Breast epithelium (tissue), 4 donors: ENCODE measurements around the gene C21orf91. TPM values are rescaled to one million over a fixed set of nuclear protein-coding genes. Genes with fewer than 3 reads are reported as not detected.

Source experiments
- DNase-seq, 2 donors: peaks; one replicate each; pipeline ENCODE4 v3.0.0-alpha.2; 2019; ENCODE audit warnings: low spot score in 2 of 2
- H3K27ac ChIP-seq, 2 donors: fragments of 200-600 bp; sonication (generic) in 1 of 2; one replicate each; pipeline ENCODE4 v1.5.1; 2016 to 2019; ENCODE audit warnings: mild to moderate bottlenecking in 1 of 2
- H3K27me3 ChIP-seq, 2 donors: fragments of 200-600 bp; sonication (generic) in 1 of 2; one replicate each; pipeline versions ENCODE4 v1.5.1 to v1.6.0; 2017 to 2019; ENCODE audit warnings: control low read depth in 1 of 2, mild to moderate bottlenecking in 1 of 2
- H3K36me3 ChIP-seq: fragments of 200-600 bp; one replicate; pipeline ENCODE4 v1.5.1; 2019
- H3K4me1 ChIP-seq, 2 donors: fragments of 200-600 bp; sonication (generic); one replicate each; pipeline ENCODE4 v1.5.1; 2016 to 2019; ENCODE audit warnings: control low read depth in 1 of 2
- H3K4me3 ChIP-seq, 3 donors: fragments of 200-600 bp; sonication (generic); 1 replicate in 2 of 3; 2 replicates in 1 of 3; pipeline ENCODE4 v1.5.1; 2016 to 2019; ENCODE audit warnings: mild to moderate bottlenecking in 3 of 3, moderate library complexity in 2 of 3
- H3K9me3 ChIP-seq, 2 donors: fragments of 200-600 bp; sonication (generic) in 1 of 2; one replicate each; pipeline ENCODE4 v1.5.1; 2016 to 2019; ENCODE audit warnings: control low read depth in 1 of 2
- CTCF ChIP-seq, 3 donors: fragments of 450-650 bp; IDR thresholded peaks; one replicate each; pipeline ENCODE4 v1.5.1; 2016 to 2017; ENCODE audit warnings: antibody characterized with exemption in 3 of 3, mild to moderate bottlenecking in 3 of 3, moderate library complexity in 3 of 3
- POLR2A ChIP-seq: fragments of 450-650 bp; IDR thresholded peaks from one replicate; pipeline ENCODE4 v1.6.1; 2016; ENCODE audit warnings: antibody characterized with exemption, mild to moderate bottlenecking, moderate library complexity
- POLR2AphosphoS5 ChIP-seq, 3 donors: sonication (generic); formaldehyde crosslinking; IDR thresholded peaks; one replicate each; pipeline ENCODE4 v1.6.1; 2017; ENCODE audit warnings: antibody characterized with exemption in 3 of 3
- intact Hi-C: fragments of 100-400 bp; cut with DNase I; formaldehyde crosslinking; loops from one replicate; pipeline ENCODE4 v1.15.1; 2023; ENCODE audit warnings: low total_unique reads
- total RNA-seq, 3 donors: library from RNA; depleted of rRNA; stranded (reverse); fragments of >200 nt; gene quantifications; one replicate each; pipeline ENCODE4 v1.1.0, GENCODE V29; 2016

C21orf91 gene
- total RNA-seq, 3 donors from 2014 or later: 7.5 to 14.8 (median 9.8) TPM

GRCh38 chr21:17853393-17854275 is 34.5 kb upstream of the C21orf91 start:
- Histone ChIP-seq H3K36me3 (no peaks in the 10 kb centered on the region), H3K9me3 (no peaks in the 10 kb centered on the region), H3K27ac (no peak overlapping the region), H3K4me1 (no peaks in the 10 kb centered on the region), H3K27me3 (no peaks in the 10 kb centered on the region), H3K4me3 (no peak overlapping the region)
- no peak for DNase-seq
- intact Hi-C loops: loop anchor here (2.0 kb wide), 1 partner anchor 45 kb away; no protein-coding TSS in a partner anchor
- TF ChIP-seq CTCF (IDR thresholded peaks at IDR 0.05): no peak

GRCh38 chr21:17848228-17848627 is 29.1 kb upstream of the C21orf91 start:
- DNase-seq: peak in 1 of 2 donors; percentile 18
- Histone ChIP-seq H3K4me1 (no peaks in the 10 kb centered on the region), H3K27me3 (no peaks in the 10 kb centered on the region), H3K36me3 (no peaks in the 10 kb centered on the region), H3K9me3 (no peaks in the 10 kb centered on the region), H3K27ac (no peak overlapping the region), H3K4me3 (no peak overlapping the region)
- TF ChIP-seq POLR2A (no peak), POLR2AphosphoS5 (IDR thresholded peaks at IDR 0.05) (no peak), CTCF (IDR thresholded peaks at IDR 0.05) (no peak)
- intact Hi-C loops: no loop called here

- DNase-seq: no peak
- Histone ChIP-seq H3K27ac (no peak overlapping the region), H3K36me3 (no peaks in the 10 kb centered on the region), H3K4me3 (no peak overlapping the region), H3K27me3 (no peaks in the 10 kb centered on the region), H3K4me1 (no peaks in the 10 kb centered on the region), H3K9me3 (no peaks in the 10 kb centered on the region)
- TF ChIP-seq POLR2AphosphoS5 (IDR thresholded peaks at IDR 0.05): no peak
- no peak for TF ChIP-seq POLR2A
- TF ChIP-seq CTCF (IDR thresholded peaks at IDR 0.05): no peak
- intact Hi-C loops: no loop called here
Observed at GRCh38 chr21:17841103-17841502, 21.9 kb upstream of the C21orf91 start.

DNA sequence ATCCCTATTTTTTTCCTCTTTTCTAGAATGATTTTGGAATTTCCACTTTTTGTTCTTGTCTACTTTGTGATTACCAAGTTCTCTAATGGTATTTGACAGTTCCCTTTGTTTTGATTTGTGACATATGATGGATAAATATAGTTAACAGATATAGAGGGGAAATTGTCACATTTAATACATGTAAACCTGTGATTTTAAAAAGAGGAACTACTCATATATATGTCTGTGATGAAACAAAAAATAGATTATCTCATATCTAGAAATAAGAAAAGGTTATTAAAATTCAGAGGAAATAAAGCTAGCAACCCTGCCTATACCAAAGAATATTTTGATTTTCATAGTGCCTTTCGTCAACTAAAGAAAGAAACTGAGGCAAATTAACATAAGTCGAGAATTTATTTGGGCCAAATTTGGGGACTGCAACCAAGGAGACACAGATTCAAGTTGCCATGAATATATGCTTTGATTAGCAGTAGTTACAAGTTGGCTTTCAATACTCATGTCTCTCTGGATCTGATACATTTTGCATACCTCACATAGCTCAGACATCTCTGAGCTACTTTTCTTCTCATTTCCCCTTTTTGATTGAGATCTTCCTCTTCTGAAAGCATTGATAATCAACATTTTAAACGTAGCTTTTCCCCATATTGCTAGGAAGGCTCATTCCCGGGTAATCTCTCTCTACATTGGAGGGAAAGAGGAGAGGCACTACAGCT is 15.6 kb upstream of the C21orf91 start:
- no peak overlapping the region for H3K27ac ChIP-seq
- TF ChIP-seq CTCF (IDR thresholded peaks at IDR 0.05) (no peak), POLR2A (no peak), POLR2AphosphoS5 (IDR thresholded peaks at IDR 0.05) (no peak)
- no peak overlapping the region for H3K4me3 ChIP-seq
- no peaks in the 10 kb centered on the region for H3K36me3 ChIP-seq
- H3K4me1 ChIP-seq: no peaks in the 10 kb centered on the region
- no peaks in the 10 kb centered on the region for H3K27me3 ChIP-seq
- no peak for DNase-seq
- intact Hi-C loops: no loop called here
- H3K9me3 ChIP-seq: no peaks in the 10 kb centered on the region

- Histone ChIP-seq H3K4me3 (no peak overlapping the region), H3K4me1 (no peaks in the 10 kb centered on the region), H3K9me3 (no peaks in the 10 kb centered on the region), H3K27ac (no peak overlapping the region), H3K27me3 (no peaks in the 10 kb centered on the region), H3K36me3 (no peaks in the 10 kb centered on the region)
- no peak for DNase-seq
- TF ChIP-seq POLR2AphosphoS5 (IDR thresholded peaks at IDR 0.05) (no peak), POLR2A (no peak), CTCF (IDR thresholded peaks at IDR 0.05) (no peak)
- intact Hi-C loops: no loop called here
Observed at GRCh38 chr21:17829472-17829871, 10.3 kb upstream of the C21orf91 start.
